ENCODE results near the gene SLX9.
A peak's percentile ranks its signal among the peaks of the same experiment; 100 is the strongest.
"Not testable (repeated sequence)": the region's sequence is repeated elsewhere in the genome, so short reads cannot be mapped to it uniquely, and the experiment has no call there.

SLX9 gene

GRCh38 chr21:44960141-44961092 lies 20.6 kb downstream of the SLX9 start:
- no peak for DNase-seq

- no peak for DNase-seq
Observed at GRCh38 chr21:44962403-44962966, 22.7 kb downstream of the SLX9 start.

- no peak for DNase-seq
Observed at GRCh38 chr21:44964381-44964780, 24.6 kb downstream of the SLX9 start.

GRCh38 chr21:44965251-44966022 lies 25.6 kb downstream of the SLX9 start:
- peak; percentile 24 to 56 (median 46) for DNase-seq

- peak; percentile 47 to 74 (median 55) for DNase-seq
Observed at GRCh38 chr21:44966135-44967081, 26.6 kb downstream of the SLX9 start.

- DNase-seq = no peak
Observed at GRCh38 chr21:44967082-44968047, 27.5 kb downstream of the SLX9 start.

- DNase-seq = no peak
Observed at GRCh38 chr21:44969066-44969670, 29.3 kb downstream of the SLX9 start.

- peak in 3 of 4 experiments; percentile 13 to 34 (median 20) for DNase-seq
Observed at GRCh38 chr21:44969931-44970755, 30.3 kb downstream of the SLX9 start.

GRCh38 chr21:44970766-44971671 lies 31.2 kb downstream of the SLX9 start:
- DNase-seq = no peak

GRCh38 chr21:44971672-44971995 lies 31.8 kb downstream of the SLX9 start:
- DNase-seq = no peak

GRCh38 chr21:44972301-44972814 lies 32.5 kb downstream of the SLX9 start:
- DNase-seq = no peak

GRCh38 chr21:44972821-44973220 lies 33.0 kb downstream of the SLX9 start:
- DNase-seq = no peak

- DNase-seq = no peak
Observed at GRCh38 chr21:44973598-44973997, 33.8 kb downstream of the SLX9 start.

- no peak for DNase-seq
Observed at GRCh38 chr21:44974676-44975075, 34.8 kb downstream of the SLX9 start.

- no peak for DNase-seq
Observed at GRCh38 chr21:44975720-44976555, 36.1 kb downstream of the SLX9 start.

GRCh38 chr21:44976556-44977393 lies 36.9 kb downstream of the SLX9 start:
- DNase-seq = not testable (repeated sequence)
